GM21717 (cell line): ENCODE results near the gene AGMO.

ENCODE experiments used
- ATAC-seq: cut with Tn5 transposase; IDR thresholded peaks from one replicate; pipeline ENCODE4 v1.9.1; 2021; ENCODE audit warnings: mild to moderate bottlenecking, moderate library complexity; ENCODE audit not compliant: unreplicated experiment

AGMO gene

DNA sequence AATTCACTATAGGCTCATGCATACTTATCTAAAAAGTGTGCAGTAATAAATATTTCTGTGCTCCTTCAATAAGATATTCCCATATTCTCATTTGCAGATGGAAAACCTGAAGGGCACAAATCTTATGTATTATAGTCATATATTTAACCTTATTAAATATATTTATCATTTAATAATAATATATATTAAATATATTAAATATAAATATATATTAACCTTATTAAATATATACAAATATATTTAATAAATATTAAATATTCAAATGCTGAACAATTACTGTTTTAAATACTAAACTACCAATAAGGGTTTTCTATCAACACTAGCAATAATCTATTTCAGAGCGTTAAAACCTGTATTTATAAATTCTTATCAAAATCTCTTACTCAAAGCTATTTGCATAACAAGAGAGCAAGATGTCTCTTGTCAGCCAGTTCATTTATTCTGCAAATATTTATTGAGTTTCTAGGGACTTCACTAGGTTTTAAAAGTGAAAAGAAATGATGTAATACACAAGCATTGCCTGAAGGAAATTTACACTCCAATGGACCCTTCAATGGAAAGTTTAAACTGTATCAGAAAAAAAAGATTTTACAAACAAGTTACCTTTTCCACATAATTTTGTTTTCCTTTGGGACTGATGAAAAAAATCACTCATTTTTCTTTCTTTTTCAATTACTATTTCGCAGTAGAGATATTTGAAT lies 159.2 kb downstream of the AGMO start:
- ATAC-seq, result no peak

- ATAC-seq, result no peak
Observed at GRCh38 chr7:15400440-15400839, 161.4 kb downstream of the AGMO start.

- no peak for ATAC-seq
Observed at GRCh38 chr7:15399441-15399840, 162.4 kb downstream of the AGMO start.

DNA sequence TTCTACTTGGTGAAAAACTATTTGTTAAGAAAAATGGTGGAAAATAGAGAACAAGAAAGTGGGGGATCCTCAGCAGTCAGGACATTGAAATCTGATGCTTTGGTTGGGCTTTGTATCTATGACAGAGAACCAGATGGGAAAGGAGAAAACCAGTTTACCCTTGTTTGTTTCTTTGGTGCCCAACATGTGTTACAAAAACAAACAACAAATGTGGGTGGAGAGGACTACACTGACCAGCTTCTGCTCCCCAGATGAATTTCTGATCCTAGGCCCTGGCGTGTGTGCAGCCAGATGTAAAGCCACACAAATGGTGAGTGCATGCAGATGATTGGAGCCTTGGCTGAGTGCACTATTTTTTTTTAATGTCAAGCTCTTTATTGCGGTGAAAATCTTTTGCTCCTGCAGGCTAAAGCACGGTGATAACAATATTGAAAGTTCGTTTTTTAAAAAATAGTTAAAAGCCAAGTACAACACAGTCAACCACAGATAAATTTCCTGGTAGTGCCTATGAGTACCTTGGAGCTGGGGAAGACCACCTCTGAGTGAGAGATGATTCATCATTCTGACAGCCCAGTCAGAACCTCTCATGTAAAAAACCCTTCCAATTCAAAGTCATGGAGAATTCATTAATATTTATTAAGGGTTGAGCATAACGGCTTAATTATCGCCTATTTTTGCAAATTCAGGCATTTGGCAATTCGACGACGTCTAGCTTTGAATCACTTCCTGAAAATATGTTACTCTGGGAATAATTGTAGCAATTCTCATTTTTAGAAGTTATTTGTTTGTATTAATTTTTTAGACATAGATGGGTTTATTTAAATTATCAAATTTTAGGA lies 163.7 kb downstream of the AGMO start:
- no peak for ATAC-seq

GRCh38 chr7:15397159-15397550 lies 164.7 kb downstream of the AGMO start:
- no peak for ATAC-seq

DNA sequence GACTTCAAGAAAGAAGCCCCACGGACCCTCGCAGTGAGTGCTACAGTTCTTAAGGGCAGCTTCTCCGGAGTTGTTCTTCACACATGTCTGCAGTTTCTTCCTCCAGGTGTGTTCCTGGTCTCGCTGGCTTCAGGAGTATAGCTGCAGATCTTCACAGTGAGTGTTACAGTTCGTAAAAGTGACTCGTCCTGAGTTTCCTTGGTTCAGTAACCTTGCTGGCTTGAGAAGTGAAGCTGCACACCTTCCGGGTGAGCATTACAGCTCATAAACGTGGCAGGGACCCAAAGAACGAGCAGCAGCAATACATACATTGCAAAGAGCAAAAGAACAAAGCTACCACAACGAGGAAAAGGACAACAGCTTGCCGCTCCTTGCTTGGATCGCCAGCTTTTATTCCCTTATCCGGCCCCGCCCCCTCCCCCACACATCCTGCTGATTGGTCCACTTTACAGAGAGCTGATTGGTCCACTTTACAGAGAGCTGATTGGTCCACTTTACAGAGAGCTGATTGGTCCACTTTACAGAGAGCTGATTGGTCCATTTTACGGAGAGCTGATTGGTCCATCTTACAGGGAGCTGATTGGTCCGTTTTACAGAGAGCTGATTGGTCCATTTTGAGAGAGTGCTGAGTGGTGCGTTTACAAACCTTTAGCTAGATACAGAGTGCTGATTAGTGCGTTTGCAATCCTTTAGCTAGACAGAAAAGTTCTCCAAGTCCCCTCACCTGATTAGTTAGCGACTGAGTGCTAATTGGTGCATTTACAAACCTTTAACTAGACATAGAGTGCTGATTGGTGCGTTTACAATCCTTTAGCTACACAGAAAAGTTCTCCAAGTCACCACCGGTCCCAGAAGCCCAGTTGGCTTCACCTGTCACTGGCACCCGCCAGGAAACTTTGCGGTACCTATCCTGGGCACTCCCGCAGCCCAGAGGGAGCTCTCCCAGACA lies 165.3 kb downstream of the AGMO start:
- ATAC-seq, result no peak

DNA sequence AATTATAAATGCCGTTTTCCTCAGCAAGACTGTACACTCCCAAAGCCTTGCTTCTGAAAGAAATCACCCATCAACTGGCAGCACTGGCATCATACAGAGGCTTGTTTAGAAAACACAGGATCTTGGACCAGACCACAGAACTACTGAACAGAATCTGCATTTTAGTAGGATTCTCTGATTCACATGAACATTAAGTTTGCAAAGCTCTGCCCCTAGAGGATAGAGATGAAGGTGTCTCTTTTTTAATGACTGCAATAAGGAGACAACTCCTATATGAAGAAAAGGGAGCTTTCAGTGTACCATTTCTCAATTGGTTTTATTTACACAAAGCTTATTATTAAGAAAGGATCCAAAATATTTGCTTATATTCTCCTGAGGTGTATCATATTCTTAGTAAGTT lies 172.7 kb downstream of the AGMO start:
- no peak for ATAC-seq

DNA sequence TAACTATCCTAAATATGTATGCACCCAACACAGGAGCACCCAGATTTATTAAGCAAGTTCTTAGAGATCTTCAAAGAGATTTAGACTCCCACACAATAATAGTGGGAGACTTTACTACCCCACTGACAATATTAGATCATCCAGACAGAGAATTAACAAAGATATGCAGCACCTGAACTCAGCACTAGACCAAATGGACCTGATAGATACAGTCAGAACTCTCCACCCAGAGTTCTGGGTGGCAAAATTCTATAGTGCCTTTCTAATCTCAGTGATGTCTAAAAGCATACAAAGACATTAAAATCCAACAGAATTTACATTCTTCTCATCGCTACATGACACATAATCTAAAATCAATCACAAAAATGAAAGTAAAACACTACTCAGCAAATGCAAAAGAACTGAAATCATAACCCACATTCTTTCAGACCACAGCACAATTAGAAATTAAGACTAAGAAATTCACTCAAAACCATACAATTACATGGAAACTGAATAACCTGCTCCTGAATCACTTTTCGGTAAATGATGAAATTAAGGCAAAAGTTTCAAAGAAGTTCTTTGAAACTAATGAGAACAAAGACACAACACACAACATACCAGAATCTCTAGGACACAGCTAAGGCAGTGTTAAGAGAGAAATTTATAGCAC lies 183.2 kb downstream of the AGMO start:
- ATAC-seq, result no peak

- ATAC-seq, result no peak
Observed at GRCh38 chr7:15376600-15376999, 185.2 kb downstream of the AGMO start.

DNA sequence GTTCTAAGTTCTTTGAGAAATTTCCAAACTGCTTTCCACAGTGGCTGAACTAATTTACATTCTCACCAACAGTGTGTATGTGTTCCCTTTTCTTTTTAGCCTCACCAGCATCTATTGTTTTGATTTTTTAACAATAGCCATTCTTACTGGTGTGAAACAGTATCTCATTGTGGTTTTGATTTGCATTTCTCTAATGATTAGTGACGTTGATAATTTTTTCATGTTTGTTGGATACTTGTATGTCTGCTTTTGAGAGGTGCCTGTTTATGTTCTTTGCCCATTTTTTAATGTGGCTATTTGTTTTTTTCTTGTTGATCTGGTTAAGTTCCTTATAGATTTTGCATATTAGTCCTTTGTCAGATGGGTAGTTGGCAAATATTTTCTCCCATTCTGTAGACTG lies 191.4 kb downstream of the AGMO start:
- no peak for ATAC-seq

DNA sequence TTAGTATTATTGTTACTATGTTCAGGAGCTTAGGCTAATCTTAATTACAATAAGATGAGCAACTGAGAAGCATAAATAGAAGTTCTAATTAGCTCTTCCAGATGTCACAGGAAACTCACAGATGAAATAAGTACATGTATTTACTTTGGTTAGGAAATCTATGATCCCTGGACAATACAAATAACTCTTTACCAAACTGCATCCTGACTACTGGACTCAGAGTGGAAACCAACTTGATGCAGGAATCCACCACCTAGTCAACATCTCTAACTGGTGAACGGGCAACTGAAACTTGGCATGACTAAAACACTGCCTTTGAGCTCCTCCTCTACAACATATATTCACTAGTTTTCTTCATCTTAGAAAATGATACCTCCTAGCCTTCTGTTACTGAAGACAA lies 193.2 kb downstream of the AGMO start:
- ATAC-seq, result no peak

- ATAC-seq, result no peak
Observed at GRCh38 chr7:15367897-15368296, 193.9 kb downstream of the AGMO start.

- ATAC-seq, result no peak
Observed at GRCh38 chr7:15358112-15358511, 203.7 kb downstream of the AGMO start.

- no peak for ATAC-seq
Observed at GRCh38 chr7:15352421-15353206, 209.2 kb downstream of the AGMO start.

DNA sequence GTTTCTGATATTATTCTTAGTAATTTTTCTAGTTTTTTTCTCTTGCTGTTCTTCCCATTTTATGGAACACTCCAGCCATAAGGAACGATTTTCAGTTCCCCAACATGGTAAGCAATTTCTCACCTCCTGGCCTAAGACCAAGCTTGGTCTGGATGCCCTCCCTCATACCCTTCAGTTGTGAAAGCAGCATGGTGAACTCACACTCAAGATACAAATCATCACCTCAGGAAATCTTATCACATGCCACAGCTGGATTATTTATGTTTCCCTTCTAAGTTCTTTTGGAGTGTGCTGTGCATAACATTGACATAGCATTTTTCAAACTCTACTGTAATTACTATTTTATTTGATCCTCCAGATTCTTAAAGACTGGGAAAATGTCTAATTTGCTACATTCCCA lies 216.6 kb downstream of the AGMO start:
- ATAC-seq, result no peak

GRCh38 chr7:15341817-15342216 lies 220.0 kb downstream of the AGMO start:
- no peak for ATAC-seq

- ATAC-seq, result no peak
Observed at GRCh38 chr7:15336146-15336545, 225.7 kb downstream of the AGMO start.

DNA sequence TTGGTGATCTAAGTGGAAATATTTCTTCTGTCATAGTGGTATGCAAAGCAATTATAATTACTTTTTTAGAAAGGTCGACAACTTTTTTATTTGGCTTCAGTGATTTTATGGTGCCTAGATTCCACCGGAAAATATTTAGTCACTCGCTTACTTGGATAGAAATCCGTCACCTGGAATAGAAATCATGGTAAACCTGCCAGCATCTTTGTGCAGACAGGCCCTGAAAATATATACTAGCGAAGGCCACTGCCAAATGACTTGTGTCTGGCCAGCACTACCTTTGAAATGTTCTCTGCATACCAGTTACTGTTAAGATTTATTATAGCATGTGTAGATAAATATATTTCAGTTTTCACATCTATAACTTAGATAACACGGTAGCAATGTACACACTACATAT lies 226.4 kb downstream of the AGMO start:
- ATAC-seq, result no peak

DNA sequence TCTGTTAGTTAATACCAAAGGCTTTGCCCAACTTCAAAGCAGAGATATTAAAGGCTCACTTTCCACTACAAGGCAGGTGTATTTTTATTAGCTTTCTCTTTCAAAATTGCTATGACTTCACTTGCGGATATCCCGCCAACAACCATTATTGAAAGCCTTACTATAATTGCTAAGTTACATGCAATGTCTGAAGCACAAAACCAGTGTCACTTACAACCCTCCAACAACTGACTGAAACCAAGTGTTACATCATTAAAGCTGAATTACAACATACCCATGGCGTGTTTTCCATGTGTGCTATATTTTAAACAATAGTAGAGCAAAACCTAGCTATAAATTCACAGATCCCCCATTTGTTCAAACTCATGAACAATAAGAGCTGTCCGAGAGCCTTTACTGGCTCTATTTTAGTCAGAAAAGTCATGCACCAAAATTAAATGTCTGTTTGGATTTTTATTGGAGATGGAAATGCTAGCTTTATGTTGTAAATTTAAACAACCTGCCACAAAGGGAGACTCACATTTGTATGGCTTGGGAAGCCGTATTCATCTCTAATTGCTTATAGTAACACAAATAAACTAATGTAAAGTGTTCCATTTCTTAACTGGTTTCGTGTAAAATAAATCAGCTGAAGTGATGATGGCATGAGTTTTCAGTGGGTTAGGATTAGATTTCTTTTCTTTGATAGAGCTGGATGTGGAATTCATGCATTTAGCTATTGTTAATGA lies 227.1 kb downstream of the AGMO start:
- no peak for ATAC-seq
